SU-DHL-6 (cell line): ENCODE measurements around the gene FLOT2.

Experiments
- CTCF ChIP-seq: fragments of 200-600 bp; sonication (generic); IDR thresholded peaks from one replicate; pipeline ENCODE4 v1.5.1; 2017; ENCODE audit warnings: antibody characterized with exemption, mild to moderate bottlenecking, low read length, moderate library complexity; ENCODE audit not compliant: insufficient read depth, poor library complexity, severe bottlenecking
- EZH2phosphoT487 ChIP-seq: fragments of 200-600 bp; sonication (generic), shearing (Covaris generic); conservative IDR thresholded peaks from 2 replicates; pipeline ENCODE4 v1.6.1; 2018; ENCODE audit warnings: mild to moderate bottlenecking, antibody characterized with exemption, low read length, moderate library complexity, mixed read lengths

- TF ChIP-seq CTCF, result no peak
- no peak for TF ChIP-seq EZH2phosphoT487
These were observed 38.7 kb downstream of the FLOT2 start for GRCh38 chr17:28858801-28859355.
